HG03103 (cell line): ENCODE results near the gene NALCN.
"Not testable (repeated sequence)": the region's sequence is repeated elsewhere in the genome, so short reads cannot be mapped to it uniquely, and the experiment has no call there.

Experiments
- ATAC-seq: cut with Tn5 transposase; IDR thresholded peaks from one replicate; pipeline ENCODE4 v1.9.1; 2021; ENCODE audit warnings: low read depth; ENCODE audit not compliant: unreplicated experiment

The NALCN gene

GRCh38 chr13:101343128-101343787 lies 73.0 kb downstream of the NALCN start:
- ATAC-seq, result no peak

- no peak for ATAC-seq
Observed at GRCh38 chr13:101341464-101341863, 74.8 kb downstream of the NALCN start.

DNA sequence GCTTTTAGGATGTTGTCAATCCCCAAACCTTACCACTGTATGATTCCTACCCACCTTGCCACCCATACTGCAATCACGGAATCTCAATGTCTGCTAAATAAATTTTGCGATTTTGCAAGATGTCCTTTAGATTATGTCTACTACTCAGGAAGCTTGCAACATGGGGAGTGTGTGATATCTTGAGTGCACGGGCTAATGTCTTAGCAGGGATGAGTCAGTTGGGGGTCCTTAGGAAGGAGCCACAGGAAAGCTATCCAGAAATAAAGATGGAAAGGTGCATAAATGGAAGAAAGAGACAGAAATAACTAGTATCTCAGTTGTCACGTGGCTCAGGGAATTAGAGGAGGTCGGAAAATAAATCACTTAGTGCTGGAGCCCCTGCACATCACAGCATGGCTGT lies 77.1 kb downstream of the NALCN start:
- no peak for ATAC-seq

GRCh38 chr13:101332583-101332982 lies 83.7 kb downstream of the NALCN start:
- ATAC-seq, result no peak

- no peak for ATAC-seq
Observed at GRCh38 chr13:101331731-101332130, 84.6 kb downstream of the NALCN start.

GRCh38 chr13:101327871-101328270 lies 88.4 kb downstream of the NALCN start:
- no peak for ATAC-seq

- ATAC-seq, result no peak
Observed at GRCh38 chr13:101326710-101327109, 89.6 kb downstream of the NALCN start.

DNA sequence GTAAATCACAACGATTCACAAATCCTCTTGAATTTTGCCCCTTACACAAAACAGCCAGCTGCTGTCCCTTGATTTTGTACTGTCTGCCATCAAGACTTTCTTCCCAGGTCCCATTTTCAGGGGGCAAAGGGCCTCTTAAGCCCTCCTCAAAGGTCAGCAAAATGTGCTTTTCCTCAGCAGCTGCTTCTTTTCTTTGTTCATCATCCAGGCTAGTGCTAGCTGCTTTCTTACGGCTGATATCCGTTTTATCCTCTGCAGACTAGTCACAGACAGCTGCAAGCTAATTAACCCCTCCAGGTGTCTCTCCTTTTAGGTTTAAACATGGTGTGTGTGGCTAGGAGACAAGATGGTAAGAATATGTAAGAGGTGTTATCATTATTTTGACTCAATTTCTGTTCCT lies 90.9 kb downstream of the NALCN start:
- no peak for ATAC-seq

DNA sequence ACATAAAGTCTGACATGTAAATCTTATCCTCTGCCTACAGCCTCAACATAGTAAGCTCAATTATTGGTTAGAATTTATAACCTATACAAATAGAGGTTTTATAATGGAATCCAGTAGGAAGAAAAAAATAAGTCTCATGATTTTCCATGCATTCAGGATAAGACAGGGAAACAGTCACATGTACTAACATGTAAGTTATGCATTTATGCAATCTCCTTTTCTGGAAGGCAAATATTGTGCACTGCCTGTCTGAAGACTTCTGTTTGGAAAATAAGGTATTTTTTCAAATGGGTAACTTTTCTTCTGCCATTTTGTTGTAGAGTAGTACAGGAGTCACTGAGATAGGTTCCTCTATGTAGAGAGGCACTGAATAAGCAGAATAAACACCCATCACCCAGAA lies 92.7 kb downstream of the NALCN start:
- ATAC-seq, result no peak

DNA sequence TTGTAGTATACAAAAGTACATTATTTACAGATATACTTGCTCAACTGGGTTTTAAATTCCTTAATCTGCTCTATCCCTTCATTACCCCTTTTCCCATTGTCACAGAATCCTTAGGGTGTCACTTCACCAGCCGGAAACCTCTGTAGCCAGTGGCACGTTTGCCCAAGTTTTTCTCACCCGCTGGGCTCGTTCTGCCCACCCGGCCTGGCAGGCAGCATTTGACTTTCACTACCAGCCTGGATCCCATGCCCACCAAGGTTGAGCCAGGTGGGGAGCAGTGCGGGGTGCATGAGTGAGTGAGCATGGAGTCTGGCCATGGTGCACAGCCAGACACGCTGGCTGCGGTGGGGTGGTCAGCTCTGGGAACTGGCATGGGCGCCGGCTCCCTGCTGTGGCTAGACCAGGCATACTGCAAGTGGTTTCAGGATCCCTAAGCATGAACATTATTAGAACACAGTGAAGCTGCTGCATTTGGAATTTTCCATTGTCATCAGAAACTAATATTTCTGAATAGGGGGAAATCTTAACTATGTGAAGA lies 98.3 kb downstream of the NALCN start:
- no peak for ATAC-seq

DNA sequence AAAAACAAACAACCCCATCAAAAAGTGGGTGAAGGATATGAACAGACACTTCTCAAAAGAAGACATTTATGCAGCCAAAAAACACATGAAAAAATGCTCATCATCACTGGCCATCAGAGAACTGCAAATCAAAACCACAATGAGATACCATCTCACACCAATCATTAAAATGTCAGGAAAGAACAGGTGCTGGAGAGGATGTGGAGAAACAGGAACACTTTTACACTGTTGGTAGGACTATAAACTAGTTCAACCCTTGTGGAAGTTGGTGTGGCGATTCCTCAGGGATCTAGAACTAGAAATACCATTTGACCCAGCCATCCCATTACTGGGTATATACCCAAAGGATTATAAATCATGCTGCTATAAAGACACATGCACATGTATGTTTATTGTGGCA lies 102.8 kb downstream of the NALCN start:
- not testable (repeated sequence) for ATAC-seq

GRCh38 chr13:101309014-101309619 lies 107.2 kb downstream of the NALCN start:
- no peak for ATAC-seq

DNA sequence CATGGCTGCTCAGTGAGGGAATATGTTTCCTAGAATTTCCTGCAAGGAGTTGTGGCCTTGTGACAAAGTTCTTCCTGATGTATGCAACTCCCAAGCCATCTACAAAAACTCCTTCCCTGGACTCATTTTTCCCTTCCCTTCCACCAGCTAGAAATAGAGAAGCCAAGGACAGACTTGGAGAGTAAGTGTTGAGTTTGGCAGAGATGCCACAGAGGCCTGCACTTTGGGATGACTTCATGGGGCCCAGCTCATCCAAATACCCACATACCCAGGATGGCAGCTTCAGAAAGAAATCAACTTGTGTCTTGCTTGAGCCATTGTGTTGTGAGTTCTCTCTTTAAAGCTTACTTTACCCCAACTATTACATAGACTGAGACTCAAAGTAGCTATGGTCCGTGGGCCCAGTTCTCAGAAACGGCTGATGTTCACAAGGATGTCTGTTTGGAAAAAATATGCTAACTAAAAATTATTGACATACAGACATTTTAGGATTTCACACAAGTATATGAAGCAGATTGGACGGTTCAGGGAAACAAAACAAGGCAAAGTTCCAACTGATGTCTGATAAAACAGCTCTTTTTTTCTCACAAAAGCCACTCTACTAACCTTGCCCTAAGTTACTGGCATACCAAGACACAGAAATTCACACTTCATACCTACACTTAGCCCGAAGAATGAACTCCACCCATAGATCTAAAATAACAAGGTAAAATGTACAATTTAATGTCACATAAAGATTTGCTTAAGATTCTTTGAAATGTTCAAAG lies 107.9 kb downstream of the NALCN start:
- no peak for ATAC-seq

GRCh38 chr13:101307181-101307701 lies 109.1 kb downstream of the NALCN start:
- ATAC-seq, result no peak

- ATAC-seq, result no peak
Observed at GRCh38 chr13:101306773-101307172, 109.5 kb downstream of the NALCN start.

DNA sequence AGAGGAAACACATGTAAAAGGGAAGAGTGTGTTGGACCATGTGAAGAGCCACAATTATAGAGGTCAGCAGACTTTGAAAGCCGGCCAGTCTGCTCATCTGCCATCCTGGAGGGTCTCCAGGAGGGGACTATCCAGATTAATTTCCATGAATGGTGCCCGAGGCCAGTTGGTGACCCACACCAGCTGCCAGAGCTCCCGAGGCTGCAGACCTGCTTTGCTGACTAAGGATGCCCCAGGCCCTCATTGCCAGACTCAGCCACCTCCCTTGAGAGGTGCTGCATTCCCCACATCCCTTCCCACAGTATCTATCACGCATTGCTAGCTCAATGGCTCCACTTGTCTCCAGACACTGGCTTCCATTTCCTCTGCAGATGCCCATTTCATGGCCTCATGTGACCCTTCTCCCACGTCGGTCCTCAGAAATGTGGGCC lies 110.3 kb downstream of the NALCN start:
- ATAC-seq, result no peak

- no peak for ATAC-seq
Observed at GRCh38 chr13:101303521-101303920, 112.8 kb downstream of the NALCN start.

- no peak for ATAC-seq
Observed at GRCh38 chr13:101301053-101301452, 115.3 kb downstream of the NALCN start.

- ATAC-seq, result no peak
Observed at GRCh38 chr13:101300531-101300930, 115.8 kb downstream of the NALCN start.

GRCh38 chr13:101298517-101298916 lies 117.8 kb downstream of the NALCN start:
- ATAC-seq, result no peak

GRCh38 chr13:101297794-101298193 lies 118.5 kb downstream of the NALCN start:
- no peak for ATAC-seq
